Aorta (tissue), 5 donors: ENCODE results near the gene UGGT1. TPM values are rescaled to one million over a fixed set of nuclear protein-coding genes. Genes with fewer than 3 reads are reported as not detected.

Source experiments
- ATAC-seq: fragments of 200-7000 bp; cut with Tn5 transposase; one replicate; pipeline ENCODE4 v1.9.1; 2022; ENCODE audit warnings: moderate library complexity; ENCODE audit not compliant: low FRiP score
- DNase-seq, 2 donors: peaks; one replicate each; pipeline ENCODE4 v3.0.0-alpha.2; 2020
- H3K27ac ChIP-seq, 2 donors: one replicate each; pipeline ENCODE4 v1.5.1; 2013; ENCODE audit warnings: low read length in 2 of 2, mild to moderate bottlenecking in 2 of 2, moderate library complexity in 2 of 2, control low read depth in 1 of 2, inconsistent platforms in 1 of 2, low read depth in 1 of 2
- H3K27me3 ChIP-seq, 2 donors: one replicate each; pipeline ENCODE4 v1.6.1; 2013; ENCODE audit warnings: control low read depth in 1 of 2, low read length in 1 of 2, mild to moderate bottlenecking in 1 of 2, moderate library complexity in 1 of 2; ENCODE audit not compliant: insufficient read depth in 2 of 2, control insufficient read depth in 1 of 2
- H3K36me3 ChIP-seq, 2 donors: one replicate each; pipeline ENCODE4 v1.6.1; 2013; ENCODE audit warnings: control low read depth in 1 of 2, low read length in 1 of 2, mild to moderate bottlenecking in 1 of 2; ENCODE audit not compliant: insufficient read depth in 2 of 2, control insufficient read depth in 1 of 2
- H3K4me1 ChIP-seq, 2 donors: one replicate each; pipeline ENCODE4 v1.6.1; 2013; ENCODE audit warnings: low read length in 2 of 2, control low read depth in 1 of 2, mild to moderate bottlenecking in 1 of 2, moderate library complexity in 1 of 2; ENCODE audit not compliant: insufficient read depth in 2 of 2, control insufficient read depth in 1 of 2
- H3K4me3 ChIP-seq, 2 donors: one replicate each; pipeline ENCODE4 v1.5.1; 2013; ENCODE audit warnings: low read length in 2 of 2, control low read depth in 1 of 2, mild to moderate bottlenecking in 1 of 2
- H3K9me3 ChIP-seq: one replicate; pipeline ENCODE4 v1.6.1; 2013; ENCODE audit warnings: mild to moderate bottlenecking, low read length; ENCODE audit not compliant: control insufficient read depth
- WGBS, 2 donors: extraction: QIAGEN DNeasy Blood & Tissue Kit; methylation state at CpG; one replicate each; pipeline ENCODE4 v1.1.7; 2013; 5-methylcytosine and 5-hydroxymethylcytosine counted together
- intact Hi-C, 2 donors: fragments of 100-400 bp; cut with DNase I; formaldehyde crosslinking; loops; one replicate each; pipeline versions ENCODE4 v1.14.2 to v1.15.0; 2022
- long read RNA-seq, 2 donors: library from polyadenylated mRNA; unstranded; transcript quantifications; one replicate each; pipeline ENCODE4 v2.0.0, GENCODE V29; 2020 to 2021
- polyA plus RNA-seq, 2 donors: library from polyadenylated mRNA; stranded (reverse); fragments of 200-250 nt; gene quantifications; one replicate each; pipeline ENCODE4 v1.2.3, GENCODE V29; 2013
- total RNA-seq, 2 donors: library from RNA; stranded (reverse); fragmentation: NEBNext Ultra II Directional; extraction: Animal tissue kit (Norgen Biotek cat#: 25700); gene quantifications; one replicate each; pipeline ENCODE4 v1.2.1, GENCODE V29; 2021
- donor health status: healthy with polysubstance abuse.
- donor health status: Bipolar disorder and iron deficiency.
- donor health status: DM: no; HTN: no; CAD: no.
- donor health status: DM: no; HTN: no; CAD: no.
- donor health status: DM: yes; HTN: yes; CAD: no.

UGGT1 gene, protein sequence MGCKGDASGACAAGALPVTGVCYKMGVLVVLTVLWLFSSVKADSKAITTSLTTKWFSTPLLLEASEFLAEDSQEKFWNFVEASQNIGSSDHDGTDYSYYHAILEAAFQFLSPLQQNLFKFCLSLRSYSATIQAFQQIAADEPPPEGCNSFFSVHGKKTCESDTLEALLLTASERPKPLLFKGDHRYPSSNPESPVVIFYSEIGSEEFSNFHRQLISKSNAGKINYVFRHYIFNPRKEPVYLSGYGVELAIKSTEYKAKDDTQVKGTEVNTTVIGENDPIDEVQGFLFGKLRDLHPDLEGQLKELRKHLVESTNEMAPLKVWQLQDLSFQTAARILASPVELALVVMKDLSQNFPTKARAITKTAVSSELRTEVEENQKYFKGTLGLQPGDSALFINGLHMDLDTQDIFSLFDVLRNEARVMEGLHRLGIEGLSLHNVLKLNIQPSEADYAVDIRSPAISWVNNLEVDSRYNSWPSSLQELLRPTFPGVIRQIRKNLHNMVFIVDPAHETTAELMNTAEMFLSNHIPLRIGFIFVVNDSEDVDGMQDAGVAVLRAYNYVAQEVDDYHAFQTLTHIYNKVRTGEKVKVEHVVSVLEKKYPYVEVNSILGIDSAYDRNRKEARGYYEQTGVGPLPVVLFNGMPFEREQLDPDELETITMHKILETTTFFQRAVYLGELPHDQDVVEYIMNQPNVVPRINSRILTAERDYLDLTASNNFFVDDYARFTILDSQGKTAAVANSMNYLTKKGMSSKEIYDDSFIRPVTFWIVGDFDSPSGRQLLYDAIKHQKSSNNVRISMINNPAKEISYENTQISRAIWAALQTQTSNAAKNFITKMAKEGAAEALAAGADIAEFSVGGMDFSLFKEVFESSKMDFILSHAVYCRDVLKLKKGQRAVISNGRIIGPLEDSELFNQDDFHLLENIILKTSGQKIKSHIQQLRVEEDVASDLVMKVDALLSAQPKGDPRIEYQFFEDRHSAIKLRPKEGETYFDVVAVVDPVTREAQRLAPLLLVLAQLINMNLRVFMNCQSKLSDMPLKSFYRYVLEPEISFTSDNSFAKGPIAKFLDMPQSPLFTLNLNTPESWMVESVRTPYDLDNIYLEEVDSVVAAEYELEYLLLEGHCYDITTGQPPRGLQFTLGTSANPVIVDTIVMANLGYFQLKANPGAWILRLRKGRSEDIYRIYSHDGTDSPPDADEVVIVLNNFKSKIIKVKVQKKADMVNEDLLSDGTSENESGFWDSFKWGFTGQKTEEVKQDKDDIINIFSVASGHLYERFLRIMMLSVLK (N-terminal part only)
- 10 to 100 TPM; 38.1 to 39.2 TPM for total RNA-seq
- 10 to 100 TPM in 1 of 2 donors, 1 to 10 TPM in 1; 3.0 to 10.2 TPM for polyA plus RNA-seq
- long read RNA-seq, donor 1, partial matches to known transcripts: 6 of 17 reads
- long read RNA-seq, donor 1, other reads (novel, unspliced or antisense): 11 of 17 reads
- long read RNA-seq, donor 2, full-length matches to known transcripts: 1 of 12 reads
- long read RNA-seq, donor 2, partial matches to known transcripts: 1 of 12 reads
- long read RNA-seq, donor 2, other reads (novel, unspliced or antisense): 10 of 12 reads

DNA sequence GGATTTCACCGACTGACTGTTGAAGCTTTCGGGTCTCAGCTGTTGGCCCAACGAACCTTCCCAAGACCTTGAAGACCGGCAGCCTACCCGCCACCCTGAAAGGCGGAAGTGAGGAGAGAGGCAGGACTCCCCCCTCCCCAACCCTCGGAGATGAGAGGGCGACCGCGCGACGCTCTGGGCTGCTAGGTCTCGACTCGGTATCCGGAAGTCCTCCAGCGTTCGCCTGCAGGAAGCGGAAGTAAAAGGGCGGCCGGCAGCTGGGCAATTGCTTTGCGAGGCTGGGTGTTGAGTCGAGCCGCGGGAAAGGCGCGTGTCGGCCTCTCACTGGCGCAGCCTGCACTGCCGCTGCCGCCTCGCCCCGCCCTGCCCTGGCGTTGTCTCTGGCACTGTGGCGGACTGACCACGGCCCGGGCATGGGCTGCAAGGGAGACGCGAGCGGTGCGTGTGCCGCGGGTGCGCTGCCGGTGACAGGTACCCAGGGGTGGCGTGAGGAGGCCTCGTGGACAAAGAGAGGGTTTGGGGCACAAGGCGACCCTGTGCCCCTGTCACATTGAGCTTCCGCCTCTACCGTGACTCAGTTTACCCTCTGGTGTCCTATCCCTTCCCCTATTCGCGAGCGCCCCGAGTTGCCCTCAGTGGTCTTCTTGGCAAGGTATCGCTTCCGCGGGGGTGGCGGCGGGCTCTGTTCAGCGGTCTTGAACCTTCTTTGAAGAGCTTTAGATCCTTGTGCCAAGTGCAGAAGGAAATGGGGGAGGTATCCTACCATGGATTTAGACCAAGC lies at the start of gene UGGT1:
Gene UGGT1 (plus strand): TSS at position 256 of the 781 bp plus-strand sequence. CDS start 158 bp downstream, at position 414.
- Histone ChIP-seq H3K27ac (peak within 1 kb of the TSS in 1 of 2 donors; percentile 41), H3K4me1 (peaks cover 0 to 7% of the 10 kb centered on the region in 2 donors), H3K4me3 (peak within 1 kb of the TSS; percentile 54 to 61), H3K27me3 (no peaks in the 10 kb centered on the region), H3K36me3 (no peaks in the 10 kb centered on the region), H3K9me3 (no peaks in the 10 kb centered on the region)
- WGBS, 2 donors: 0% methylated on average over 54 to 59 of the region's 59 CpGs
- peak; percentile 100 for ATAC-seq
- peak; percentile 97 to 98 for DNase-seq
- intact Hi-C loops: loop anchor here (2.0 to 10.0 kb wide), 4 partner anchors 62 to 236 kb away; partner anchors contain the start of genes SAP130 (in 2 of the 2) and POLR2D (in 1 of the 2)

DNA sequence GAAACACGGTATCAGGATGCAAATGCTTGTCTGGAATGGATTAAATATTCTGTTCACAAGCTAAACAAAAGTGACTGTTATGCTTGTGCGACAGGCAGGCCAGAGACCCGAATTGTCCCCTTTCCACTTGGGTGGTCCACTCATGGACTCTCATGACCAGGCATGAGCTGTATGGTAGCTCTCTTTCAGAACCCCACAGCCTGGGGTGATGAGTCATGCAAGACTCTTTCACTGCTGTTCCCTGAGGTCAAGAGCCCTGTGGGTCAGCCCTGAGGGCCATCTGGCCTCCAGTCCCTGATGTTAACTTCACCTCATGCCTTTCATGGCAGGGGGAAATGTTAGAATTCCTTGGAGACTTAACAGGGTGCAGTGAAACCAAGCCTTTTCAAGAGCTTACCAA lies 49.4 kb upstream of the UGGT1 start:
- Histone ChIP-seq H3K4me1 (no peaks in the 10 kb centered on the region), H3K36me3 (no peaks in the 10 kb centered on the region), H3K27ac (no peak overlapping the region), H3K9me3 (peaks cover 6% of the 10 kb centered on the region), H3K27me3 (no peaks in the 10 kb centered on the region), H3K4me3 (no peak overlapping the region)
- DNase-seq: no peak
- intact Hi-C loops: no loop called here
- WGBS, 2 donors: 76 to 77% methylated on average over 3 of the region's 3 CpGs
- no peak for ATAC-seq

DNA sequence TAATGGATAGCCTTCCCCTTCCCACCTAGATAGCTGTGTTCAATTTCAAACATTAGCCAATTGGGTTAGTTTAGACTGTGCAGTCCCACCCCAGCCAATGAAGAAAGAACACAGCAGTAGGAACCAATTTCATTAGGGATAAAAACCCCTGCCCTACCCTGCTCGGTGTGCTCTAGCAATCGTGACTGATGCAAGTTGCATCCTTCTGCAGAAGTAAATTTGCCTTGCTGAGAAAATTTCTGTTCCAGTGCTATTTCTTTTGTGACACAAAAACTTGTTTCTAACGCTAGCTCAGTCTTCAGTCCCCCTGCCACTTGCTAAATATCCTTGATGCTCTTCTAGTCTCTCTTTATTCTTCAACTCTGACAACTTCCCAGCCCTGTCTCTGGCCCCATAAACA lies 48.0 kb upstream of the UGGT1 start:
- no peak overlapping the region for H3K27ac ChIP-seq
- ATAC-seq: no peak
- H3K27me3 ChIP-seq: no peaks in the 10 kb centered on the region
- peaks cover 2% of the 10 kb centered on the region for H3K9me3 ChIP-seq
- H3K4me3 ChIP-seq: no peak overlapping the region
- DNase-seq: no peak
- no peaks in the 10 kb centered on the region for H3K36me3 ChIP-seq
- H3K4me1 ChIP-seq: no peaks in the 10 kb centered on the region
- intact Hi-C loops: no loop called here
- 86 to 92% methylated on average over 3 of the region's 3 CpGs for WGBS, 2 donors

DNA sequence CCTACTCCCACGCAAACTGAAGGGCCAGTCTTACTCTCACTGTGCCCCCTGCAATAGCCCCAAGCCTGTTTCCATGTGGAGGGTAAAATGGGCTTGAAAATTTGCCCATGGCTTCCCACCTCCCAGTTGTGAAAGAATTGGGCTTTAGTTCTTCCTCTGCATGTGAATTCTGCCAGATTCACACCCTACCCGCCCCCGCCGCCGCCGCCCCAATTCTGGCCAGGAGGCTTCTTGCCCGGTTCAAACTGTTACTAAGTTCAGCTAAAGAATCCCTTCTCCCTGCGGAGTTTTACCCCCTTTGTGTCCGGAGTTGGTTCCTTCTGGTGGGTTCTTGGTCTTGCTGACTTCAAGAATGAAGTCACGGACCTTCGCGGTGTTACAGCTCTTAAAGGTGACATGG lies 37.7 kb upstream of the UGGT1 start:
- intact Hi-C loops: no loop called here
- WGBS, 2 donors: 93% methylated on average over 12 of the region's 12 CpGs

DNA sequence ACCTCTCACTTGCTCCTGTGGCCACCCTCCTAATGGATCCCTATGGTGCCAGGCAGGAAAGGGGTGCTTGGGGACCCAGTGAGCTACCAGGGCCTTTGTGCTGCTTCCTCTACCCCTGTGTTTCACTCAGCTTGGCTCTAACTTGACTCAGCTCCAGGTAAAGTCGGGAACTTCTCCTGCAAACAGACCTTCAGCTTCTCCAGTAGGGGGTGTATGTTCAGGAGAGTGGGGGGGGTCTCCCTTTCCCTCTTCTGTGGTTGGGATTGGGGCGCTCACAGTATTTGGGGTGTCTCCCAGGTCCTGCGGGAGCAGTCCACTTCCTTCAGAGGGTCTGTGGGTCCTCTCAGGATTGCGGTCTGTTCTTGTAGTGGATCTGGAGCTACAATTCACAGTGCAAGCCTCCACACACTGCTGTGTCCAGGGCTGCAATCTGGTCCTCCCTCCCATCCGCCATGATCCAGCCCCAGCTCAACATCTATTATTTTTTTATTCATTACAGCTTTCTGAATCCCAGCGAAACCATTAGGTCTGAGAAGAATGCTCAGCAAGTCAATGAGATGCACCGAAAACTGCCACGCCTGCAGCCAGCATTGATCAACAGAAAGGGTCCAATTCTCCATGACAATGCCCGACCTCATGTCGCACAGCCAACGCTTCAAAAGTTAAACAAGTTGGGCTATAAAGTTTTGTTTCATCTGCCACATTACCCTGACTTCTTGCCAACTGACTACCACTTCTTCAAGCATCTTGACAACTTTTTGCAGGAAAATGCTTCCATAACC lies 36.7 kb upstream of the UGGT1 start:
- Histone ChIP-seq H3K4me1 (no peaks in the 10 kb centered on the region), H3K9me3 (peaks cover 3% of the 10 kb centered on the region), H3K27me3 (no peaks in the 10 kb centered on the region), H3K27ac (no peak overlapping the region), H3K4me3 (no peak overlapping the region), H3K36me3 (no peaks in the 10 kb centered on the region)
- DNase-seq (no peak), ATAC-seq (no peak)
- intact Hi-C loops: no loop called here
- 85 to 87% methylated on average over 11 of the region's 11 CpGs for WGBS, 2 donors

More for the DNA sequence above, 37.7 kb upstream of the UGGT1 start:
- H3K9me3 ChIP-seq: peaks cover 3% of the 10 kb centered on the region
- H3K36me3 ChIP-seq: no peaks in the 10 kb centered on the region
- H3K4me1 ChIP-seq: no peaks in the 10 kb centered on the region
- no peaks in the 10 kb centered on the region for H3K27me3 ChIP-seq
- no peak overlapping the region for H3K4me3 ChIP-seq
- ATAC-seq (no peak), DNase-seq (no peak)
- H3K27ac ChIP-seq: no peak overlapping the region

DNA sequence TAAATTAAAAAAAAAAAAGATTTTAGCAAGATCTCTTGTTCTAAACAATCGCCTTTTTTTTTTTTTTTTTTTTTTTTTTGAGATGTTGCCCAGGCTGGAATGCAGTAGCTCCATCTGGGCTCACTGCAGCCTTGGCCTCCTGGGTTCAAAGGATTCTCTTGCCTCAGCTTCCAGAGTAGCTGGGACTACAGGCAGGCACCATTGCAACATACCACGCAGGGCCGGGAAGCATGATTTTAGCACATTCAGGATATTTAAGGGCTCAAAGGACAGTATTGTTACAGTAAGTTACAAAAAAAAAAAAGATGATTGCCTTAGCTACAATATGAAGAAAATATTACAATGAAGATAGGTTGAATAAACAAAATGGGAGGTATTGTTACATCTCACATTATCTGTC lies 33.7 kb upstream of the UGGT1 start:
- no peak overlapping the region for H3K27ac ChIP-seq
- no peaks in the 10 kb centered on the region for H3K36me3 ChIP-seq
- H3K4me3 ChIP-seq: no peak overlapping the region
- no peaks in the 10 kb centered on the region for H3K27me3 ChIP-seq
- no peaks in the 10 kb centered on the region for H3K4me1 ChIP-seq
- WGBS, 2 donors: 75 to 77% methylated on average over 3 of the region's 3 CpGs
- intact Hi-C loops: no loop called here
- ATAC-seq (no peak), DNase-seq (no peak)
- peaks cover 3% of the 10 kb centered on the region for H3K9me3 ChIP-seq

DNA sequence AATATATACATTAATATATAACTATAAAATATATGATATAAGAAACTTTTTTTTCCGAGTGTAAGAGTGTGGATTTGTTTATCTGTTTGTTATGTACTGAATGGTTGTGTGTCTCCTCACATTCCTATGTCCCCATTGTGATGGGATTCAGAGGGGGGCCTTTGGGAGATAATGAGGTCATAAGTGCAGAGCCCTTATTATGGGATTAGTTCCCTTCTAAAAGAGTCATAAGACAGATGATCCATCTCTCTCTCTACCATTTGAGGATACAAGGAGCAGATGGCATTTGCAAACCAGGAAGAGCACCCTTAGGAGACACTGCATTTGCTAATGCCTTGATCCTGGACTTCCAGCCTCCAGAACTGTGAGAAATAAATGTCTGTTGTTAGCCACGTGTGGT lies 32.9 kb upstream of the UGGT1 start:
- intact Hi-C loops: no loop called here
- DNase-seq: no peak
- Histone ChIP-seq H3K36me3 (no peaks in the 10 kb centered on the region), H3K4me3 (no peak overlapping the region), H3K4me1 (no peaks in the 10 kb centered on the region), H3K27me3 (no peaks in the 10 kb centered on the region), H3K9me3 (peaks cover 3% of the 10 kb centered on the region), H3K27ac (no peak overlapping the region)
- WGBS, 2 donors: 71% methylated on average over 2 of the region's 2 CpGs
- ATAC-seq: no peak
